ENCODE data around the gene ITGA5.

The ITGA5 gene

DNA sequence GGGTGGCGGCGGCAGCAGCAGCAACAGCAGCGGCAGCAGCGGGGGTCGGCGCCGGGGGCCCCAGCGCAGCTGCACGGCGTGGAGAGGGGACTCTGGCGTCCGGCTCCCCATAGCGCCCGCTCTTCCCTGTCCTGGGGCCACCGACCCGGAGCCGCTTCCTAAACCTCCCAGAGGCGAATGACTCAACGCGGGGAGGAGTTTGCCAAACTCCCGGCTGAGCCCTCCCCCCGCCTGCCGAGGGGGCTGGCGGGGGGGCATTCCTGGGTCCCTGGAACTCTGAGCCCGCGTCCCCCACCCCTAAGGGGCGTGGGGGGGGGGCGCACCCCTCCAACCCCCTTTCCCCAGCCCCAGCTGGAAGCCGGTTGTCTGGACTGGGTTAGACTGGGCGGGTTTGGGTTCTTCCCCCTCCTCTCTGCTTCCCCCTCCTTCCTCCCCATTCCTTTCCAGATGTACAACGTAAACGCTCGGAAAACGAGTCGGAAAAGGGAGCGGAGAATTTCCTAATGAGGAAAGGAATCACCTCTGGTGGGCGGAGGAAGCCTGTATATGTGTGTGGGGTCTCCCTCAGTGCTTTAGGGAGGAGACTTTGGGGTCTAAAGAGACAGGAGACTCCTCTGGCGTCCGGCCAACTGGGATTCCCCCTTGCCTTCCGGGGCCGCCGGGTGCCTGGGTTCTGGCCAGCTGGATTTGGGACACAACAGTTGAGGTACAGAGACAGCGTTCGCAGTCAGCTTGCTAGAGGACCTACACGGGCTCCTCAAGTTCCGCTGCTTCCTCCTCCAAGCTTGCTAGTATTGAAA is at the start of gene ITGA5:
Gene ITGA5 (minus strand): TSS at position 179 of the 800 bp plus-strand sequence. CDS start 68 bp downstream, at position 111.
- Mint-ChIP-seq H3K4me1 (peaks cover 38 to 57% of the 10 kb centered on the region in 2 donors), H3K4me3 (peak within 1 kb of the TSS; percentile 84 to 92), H3K27me3 (peaks cover 11 to 23% of the 10 kb centered on the region in 2 donors), H3K9me3 (no peaks in the 10 kb centered on the region), H3K27ac (peak within 1 kb of the TSS; percentile 84), H3K36me3 (no peaks in the 10 kb centered on the region)
- DNase-seq = no peak
- peak; percentile 40 to 49 for ATAC-seq (replicated peaks)

DNA sequence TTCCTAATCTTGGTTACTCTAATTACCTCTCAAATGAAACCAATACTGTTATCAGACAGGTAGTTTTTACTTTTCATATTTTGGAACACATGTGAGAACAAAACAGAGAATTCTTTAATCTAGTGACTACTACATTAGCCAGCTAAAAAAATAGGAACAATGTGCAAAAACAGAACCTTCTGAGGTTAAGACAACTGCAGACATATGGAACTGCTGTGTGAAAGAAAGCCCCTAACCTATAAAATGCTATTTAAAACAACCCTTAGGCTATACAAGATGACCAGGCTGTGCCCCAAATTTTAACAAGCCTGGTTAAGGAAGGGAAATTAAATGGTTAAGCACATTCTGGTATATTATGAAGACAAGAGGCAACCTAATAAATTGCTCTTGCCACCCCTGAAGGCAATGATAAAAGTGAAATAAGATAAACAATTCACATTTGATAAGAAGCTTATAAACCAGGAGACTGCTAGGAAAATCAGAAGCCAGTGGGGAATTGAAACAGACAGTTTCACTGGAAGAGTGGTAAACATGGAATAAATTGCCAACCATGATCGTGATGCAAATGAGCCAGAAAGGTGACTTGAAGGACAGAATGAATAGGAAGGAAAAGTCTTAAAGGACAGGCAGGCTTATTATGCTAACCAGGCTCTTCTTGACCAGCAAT is 46.9 kb upstream of the ITGA5 start:
- ATAC-seq (replicated peaks) (peak in 1 of 2 donors; percentile 31), DNase-seq (no peak)
- no peak overlapping the region for H3K27ac Mint-ChIP-seq
- H3K36me3 Mint-ChIP-seq = no peaks in the 10 kb centered on the region
- no peak overlapping the region for H3K4me3 Mint-ChIP-seq
- peaks cover 2 to 6% of the 10 kb centered on the region in 2 donors for H3K4me1 Mint-ChIP-seq
- H3K27me3 Mint-ChIP-seq = no peaks in the 10 kb centered on the region
- no peaks in the 10 kb centered on the region for H3K9me3 Mint-ChIP-seq

GRCh38 chr12:54463484-54463883 is 44.4 kb upstream of the ITGA5 start:
- DNase-seq (no peak), ATAC-seq (replicated peaks) (no peak)
- H3K27ac Mint-ChIP-seq = no peak overlapping the region
- no peak overlapping the region for H3K4me3 Mint-ChIP-seq
- no peaks in the 10 kb centered on the region for H3K36me3 Mint-ChIP-seq
- H3K9me3 Mint-ChIP-seq = no peaks in the 10 kb centered on the region
- H3K27me3 Mint-ChIP-seq = no peaks in the 10 kb centered on the region
- H3K4me1 Mint-ChIP-seq = peaks cover 2 to 6% of the 10 kb centered on the region in 2 donors

DNA sequence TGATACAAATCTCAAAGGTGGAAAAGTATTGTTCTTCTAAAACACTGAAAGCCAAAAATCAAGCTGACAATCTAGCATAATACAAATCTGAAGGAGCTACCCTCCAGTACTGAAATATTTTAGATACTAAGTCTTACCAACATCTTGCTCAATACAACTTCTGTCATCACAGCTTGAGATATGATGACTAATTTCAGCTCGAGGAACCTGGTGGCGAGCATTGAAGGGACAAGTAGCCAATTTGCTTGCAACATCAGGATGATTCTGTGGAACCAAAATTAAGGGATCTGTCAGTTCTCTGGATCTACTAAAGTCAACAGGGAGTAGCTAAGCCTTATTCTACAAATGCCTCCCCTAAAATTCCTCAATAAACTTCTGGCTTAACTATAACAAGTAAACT is 44.0 kb upstream of the ITGA5 start:
- no peak for DNase-seq
- H3K4me1 Mint-ChIP-seq = peaks cover 2 to 6% of the 10 kb centered on the region in 2 donors
- H3K9me3 Mint-ChIP-seq = no peaks in the 10 kb centered on the region
- H3K36me3 Mint-ChIP-seq = no peaks in the 10 kb centered on the region
- ATAC-seq (replicated peaks) = no peak
- no peak overlapping the region for H3K27ac Mint-ChIP-seq
- H3K27me3 Mint-ChIP-seq = no peaks in the 10 kb centered on the region
- no peak overlapping the region for H3K4me3 Mint-ChIP-seq

DNA sequence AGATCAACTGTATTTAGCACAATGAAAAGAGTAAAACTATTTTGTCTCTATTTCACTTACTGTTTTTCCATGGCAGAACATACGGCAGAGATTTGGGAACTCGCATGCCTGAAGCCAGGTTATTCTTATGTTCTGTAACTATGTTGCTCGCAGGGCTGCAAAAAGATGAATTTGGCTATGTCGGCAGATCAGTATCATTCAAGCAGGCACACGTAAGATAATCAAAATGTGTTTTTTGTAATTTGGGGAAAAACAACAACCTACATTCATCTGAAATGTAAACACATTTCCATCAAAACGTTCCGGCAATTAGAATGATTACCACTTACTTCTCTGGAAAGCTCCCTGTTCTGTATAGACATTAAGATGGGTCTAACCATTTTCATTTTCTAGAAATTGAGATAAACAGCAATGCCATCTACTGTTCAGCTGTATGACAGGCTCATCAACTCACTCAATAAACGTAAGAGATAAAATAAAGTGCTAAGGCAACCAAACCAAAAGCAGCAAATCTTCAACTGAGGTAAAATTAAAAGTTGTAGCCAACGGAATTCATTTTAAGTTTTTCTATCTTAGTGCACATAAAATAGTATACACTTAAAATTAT is 41.4 kb upstream of the ITGA5 start:
- ATAC-seq (replicated peaks) (no peak), DNase-seq (no peak)
- Mint-ChIP-seq H3K4me1 (peaks cover 0 to 1% of the 10 kb centered on the region in 2 donors), H3K27ac (no peak overlapping the region), H3K9me3 (no peaks in the 10 kb centered on the region), H3K27me3 (no peaks in the 10 kb centered on the region), H3K4me3 (no peak overlapping the region), H3K36me3 (no peaks in the 10 kb centered on the region)

DNA sequence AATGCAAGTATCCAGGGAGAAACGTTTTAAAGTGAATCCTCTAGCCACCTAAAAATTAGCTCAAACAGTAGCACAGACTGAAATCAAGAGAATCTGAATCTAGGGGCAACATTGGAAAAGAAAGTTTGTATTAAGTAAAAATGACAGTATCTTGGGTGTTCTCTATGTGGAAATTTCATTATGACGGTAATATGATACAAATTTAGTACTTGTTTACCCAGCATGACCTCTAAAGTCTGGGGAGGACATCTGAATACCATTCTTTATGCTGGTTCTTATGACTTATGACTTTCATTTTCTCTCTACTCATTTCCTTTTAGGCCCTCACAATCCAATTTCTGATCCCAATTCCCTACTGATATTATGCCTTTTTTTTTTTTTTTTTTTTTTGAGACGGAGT is 40.3 kb upstream of the ITGA5 start:
- Mint-ChIP-seq H3K4me3 (no peak overlapping the region), H3K27me3 (no peaks in the 10 kb centered on the region), H3K36me3 (no peaks in the 10 kb centered on the region), H3K9me3 (no peaks in the 10 kb centered on the region), H3K27ac (no peak overlapping the region), H3K4me1 (no peaks in the 10 kb centered on the region)
- DNase-seq (no peak), ATAC-seq (replicated peaks) (no peak)

- Mint-ChIP-seq H3K4me3 (no peak overlapping the region), H3K9me3 (no peaks in the 10 kb centered on the region), H3K27me3 (no peaks in the 10 kb centered on the region), H3K4me1 (no peaks in the 10 kb centered on the region), H3K36me3 (no peaks in the 10 kb centered on the region), H3K27ac (no peak overlapping the region)
- DNase-seq (no peak), ATAC-seq (replicated peaks) (no peak)
Observed at GRCh38 chr12:54455760-54456469, 36.8 kb upstream of the ITGA5 start.

DNA sequence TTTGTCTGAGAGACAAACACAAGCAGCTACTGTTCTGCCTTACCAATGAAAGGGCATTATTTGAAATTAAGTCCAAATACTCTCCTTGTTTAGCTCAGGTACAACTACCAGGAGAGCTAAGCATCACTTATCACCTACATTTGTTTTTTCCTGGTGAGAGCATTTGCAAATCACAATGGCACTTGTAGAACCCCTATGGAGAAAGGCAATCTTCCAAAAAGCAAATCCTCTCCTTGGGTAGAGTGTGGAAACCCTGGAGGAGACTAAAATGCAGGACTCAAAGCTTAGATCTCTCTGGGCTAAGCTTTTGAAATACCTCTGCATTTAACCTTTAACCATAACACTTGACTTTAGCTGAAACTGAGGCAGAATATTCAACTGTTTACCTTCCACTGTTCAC is 33.6 kb upstream of the ITGA5 start:
- Mint-ChIP-seq H3K36me3 (no peaks in the 10 kb centered on the region), H3K4me3 (no peak overlapping the region), H3K27ac (no peak overlapping the region), H3K9me3 (no peaks in the 10 kb centered on the region), H3K27me3 (no peaks in the 10 kb centered on the region), H3K4me1 (no peaks in the 10 kb centered on the region)
- ATAC-seq (replicated peaks) (no peak), DNase-seq (no peak)

DNA sequence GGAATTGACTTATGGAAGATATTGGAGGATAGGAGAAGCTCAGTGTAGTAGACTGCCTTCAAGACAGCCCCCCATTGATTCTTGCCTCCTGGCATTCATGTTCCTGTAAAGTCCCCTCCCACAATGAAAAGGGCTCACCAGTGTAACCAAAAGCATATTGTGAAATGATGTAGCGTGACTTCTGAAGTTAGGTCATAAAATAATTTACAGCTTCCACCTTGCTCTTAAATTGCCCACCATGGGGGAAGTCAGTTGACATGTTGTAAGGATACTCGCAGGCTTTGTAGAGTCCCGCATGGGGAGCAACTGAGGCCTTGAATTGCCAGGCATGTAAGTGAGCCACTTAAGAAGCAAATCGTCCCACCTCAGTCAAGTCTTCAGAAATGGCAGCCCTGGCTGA is 29.3 kb upstream of the ITGA5 start:
- no peaks in the 10 kb centered on the region for H3K27me3 Mint-ChIP-seq
- no peak overlapping the region for H3K27ac Mint-ChIP-seq
- no peaks in the 10 kb centered on the region for H3K36me3 Mint-ChIP-seq
- DNase-seq (no peak), ATAC-seq (replicated peaks) (no peak)
- H3K4me3 Mint-ChIP-seq = no peak overlapping the region
- H3K9me3 Mint-ChIP-seq = no peaks in the 10 kb centered on the region
- no peaks in the 10 kb centered on the region for H3K4me1 Mint-ChIP-seq

DNA sequence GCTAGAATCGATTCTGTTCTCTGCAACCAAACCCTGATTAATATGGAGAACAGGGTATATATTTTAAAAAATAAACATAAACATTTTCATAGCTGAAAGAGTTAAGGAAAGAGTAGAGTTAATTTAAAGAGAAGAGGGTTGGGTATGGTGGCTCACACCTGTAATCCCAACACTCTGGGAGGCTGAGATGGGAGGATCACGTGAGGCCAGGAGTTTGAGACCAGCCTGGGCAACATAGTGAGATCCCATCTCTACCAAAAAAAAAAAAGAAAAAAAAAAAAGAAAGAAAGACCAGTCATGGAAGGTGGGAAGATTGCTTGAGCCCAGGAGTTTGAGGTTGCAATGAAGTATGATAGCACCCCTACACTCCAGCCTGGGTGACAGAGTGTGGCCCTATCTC is 28.9 kb upstream of the ITGA5 start:
- DNase-seq = no peak
- no peaks in the 10 kb centered on the region for H3K27me3 Mint-ChIP-seq
- H3K27ac Mint-ChIP-seq = no peak overlapping the region
- H3K9me3 Mint-ChIP-seq = no peaks in the 10 kb centered on the region
- H3K4me1 Mint-ChIP-seq = no peaks in the 10 kb centered on the region
- H3K4me3 Mint-ChIP-seq = no peak overlapping the region
- no peak for ATAC-seq (replicated peaks)
- H3K36me3 Mint-ChIP-seq = no peaks in the 10 kb centered on the region

- ATAC-seq (replicated peaks) (no peak), DNase-seq (no peak)
- peaks cover 3 to 5% of the 10 kb centered on the region in 2 donors for H3K4me1 Mint-ChIP-seq
- H3K36me3 Mint-ChIP-seq = no peaks in the 10 kb centered on the region
- no peak overlapping the region for H3K4me3 Mint-ChIP-seq
- H3K27ac Mint-ChIP-seq = no peak overlapping the region
- peaks cover 0 to 6% of the 10 kb centered on the region in 2 donors for H3K27me3 Mint-ChIP-seq
- H3K9me3 Mint-ChIP-seq = no peaks in the 10 kb centered on the region
Observed at GRCh38 chr12:54444206-54444605, 25.1 kb upstream of the ITGA5 start.

- peaks cover 0 to 6% of the 10 kb centered on the region in 2 donors for H3K27me3 Mint-ChIP-seq
- no peaks in the 10 kb centered on the region for H3K9me3 Mint-ChIP-seq
- peaks cover 6 to 8% of the 10 kb centered on the region in 2 donors for H3K4me1 Mint-ChIP-seq
- no peak for ATAC-seq (replicated peaks)
- DNase-seq = no peak
- H3K36me3 Mint-ChIP-seq = no peaks in the 10 kb centered on the region
- no peak overlapping the region for H3K27ac Mint-ChIP-seq
- no peak overlapping the region for H3K4me3 Mint-ChIP-seq
Observed at GRCh38 chr12:54443446-54443845, 24.4 kb upstream of the ITGA5 start.

DNA sequence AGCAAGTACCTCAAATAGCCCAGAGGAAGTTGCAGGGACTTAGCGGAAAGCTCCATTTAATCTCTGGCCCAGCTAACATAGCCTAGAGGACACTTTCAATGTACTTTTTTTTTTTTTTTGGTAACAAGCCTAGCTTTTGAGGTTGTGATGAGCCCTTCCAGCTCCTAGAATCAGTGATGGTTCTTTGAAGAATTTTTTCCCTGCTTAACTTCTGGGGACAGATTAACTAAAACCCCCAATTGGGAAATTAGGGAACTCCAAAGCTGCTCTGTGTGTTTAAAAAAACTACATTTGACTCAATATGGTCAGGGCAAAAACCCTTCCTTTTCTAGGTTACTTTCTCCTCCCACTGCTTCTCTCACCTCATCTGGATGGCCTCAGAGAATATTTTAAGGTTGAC is 23.9 kb upstream of the ITGA5 start:
- Mint-ChIP-seq H3K36me3 (no peaks in the 10 kb centered on the region), H3K27ac (no peak overlapping the region), H3K4me1 (peaks cover 6 to 8% of the 10 kb centered on the region in 2 donors), H3K27me3 (peaks cover 0 to 6% of the 10 kb centered on the region in 2 donors), H3K4me3 (no peak overlapping the region), H3K9me3 (no peaks in the 10 kb centered on the region)
- DNase-seq = no peak
- ATAC-seq (replicated peaks) = no peak

DNA sequence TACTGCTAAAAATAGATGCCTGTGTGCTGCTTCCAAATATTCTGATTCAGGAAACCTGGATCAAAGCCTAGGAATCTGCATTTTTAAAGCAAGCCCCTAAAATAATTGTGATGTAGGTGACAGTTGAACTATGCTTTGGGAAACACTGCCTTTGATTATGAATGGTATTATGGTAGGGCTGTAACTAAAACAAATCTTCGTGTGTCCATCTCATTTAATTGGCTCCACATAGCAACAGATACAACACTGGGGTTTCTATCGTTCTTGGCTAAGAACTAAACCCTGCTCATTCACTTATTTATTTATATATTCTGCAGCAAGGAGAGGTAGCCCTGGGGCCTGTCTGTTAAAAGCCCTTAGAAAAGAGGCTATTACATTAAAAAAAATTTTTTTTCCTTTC is 23.0 kb upstream of the ITGA5 start:
- no peaks in the 10 kb centered on the region for H3K9me3 Mint-ChIP-seq
- H3K27me3 Mint-ChIP-seq = peaks cover 0 to 6% of the 10 kb centered on the region in 2 donors
- no peak for DNase-seq
- no peak for ATAC-seq (replicated peaks)
- no peak overlapping the region for H3K27ac Mint-ChIP-seq
- no peaks in the 10 kb centered on the region for H3K36me3 Mint-ChIP-seq
- H3K4me3 Mint-ChIP-seq = no peak overlapping the region
- peaks cover 8% of the 10 kb centered on the region in 2 donors for H3K4me1 Mint-ChIP-seq

Measured in stimulated activated naive B cell treated with anti-CD40 and anti-IgM and Interleukin-4, amounts not matched to agents 10 μg/mL and 1 μg/mL and 100 μg/mL, for 72 hours (primary cell).